ENCODE data around the gene NCBP3. TPM values are rescaled to one million over a fixed set of nuclear protein-coding genes. Genes with fewer than 3 reads are reported as not detected.
A peak's percentile ranks its signal among the peaks of the same experiment; 100 is the strongest.

NCBP3 gene
- total RNA-seq, 6 experiments from 2014 or later: 22.4 to 28.6 (median 25.3) TPM

DNA sequence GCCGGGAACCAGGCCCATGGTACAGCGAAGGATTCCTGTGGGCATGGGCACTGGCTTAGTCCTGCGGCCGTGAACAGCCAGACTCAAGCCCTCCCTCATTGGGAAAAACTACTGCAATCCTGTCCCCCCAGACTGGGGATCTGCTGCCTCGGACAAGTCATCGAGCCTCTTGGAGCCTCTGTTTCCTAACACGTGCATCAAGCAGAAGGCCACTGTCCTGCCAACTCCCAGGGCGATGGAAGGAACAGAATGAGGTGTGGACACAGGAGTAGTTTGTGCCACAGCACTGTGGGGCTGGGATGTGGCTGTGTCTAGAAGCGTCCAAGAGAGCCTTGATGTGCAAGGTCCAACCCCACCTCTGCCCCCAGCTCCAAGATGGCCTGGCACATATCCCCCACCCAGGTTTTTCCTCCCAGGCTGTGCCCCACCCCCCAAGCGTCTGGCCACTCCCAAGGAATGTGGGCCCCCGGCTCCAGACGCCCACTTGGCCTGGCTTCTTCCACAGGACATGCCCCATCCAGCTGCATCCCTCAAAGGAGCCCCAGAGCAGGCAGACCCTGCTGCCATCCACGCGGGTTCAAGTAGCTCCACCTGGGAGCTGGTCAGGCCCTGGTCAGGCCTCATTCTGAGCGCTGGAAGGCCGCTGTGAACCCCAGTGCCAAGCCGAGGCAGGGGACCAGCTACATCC is 43.4 kb upstream of the NCBP3 start:
- no peak for DNase-seq
- Mint-ChIP-seq H3K27me3 (ENCODE audit: insufficient read depth) (peaks cover 3% of the 10 kb centered on the region; the same call in 1 of the 2 replicates), H3K4me3 (peak overlapping the region; percentile 73), H3K9me3 (no peaks in the 10 kb centered on the region), H3K36me3 (ENCODE audit: low read depth) (no peaks in the 10 kb centered on the region), H3K4me1 (ENCODE audit: low read depth) (peaks cover 77% of the 10 kb centered on the region), H3K27ac (peak overlapping the region; percentile 98)
- no peak for TF ChIP-seq CTCF (IDR thresholded peaks at IDR 0.05)

GRCh38 chr17:3888343-3889171 is 42.5 kb upstream of the NCBP3 start:
- Mint-ChIP-seq H3K4me3 (peak overlapping the region; percentile 58), H3K27ac (peak overlapping the region; percentile 98), H3K9me3 (no peaks in the 10 kb centered on the region), H3K36me3 (ENCODE audit: low read depth) (no peaks in the 10 kb centered on the region), H3K4me1 (ENCODE audit: low read depth) (peaks cover 67% of the 10 kb centered on the region), H3K27me3 (ENCODE audit: insufficient read depth) (peaks cover 3% of the 10 kb centered on the region; the same call in 1 of the 2 replicates)
- no peak for TF ChIP-seq CTCF (IDR thresholded peaks at IDR 0.05)
- DNase-seq: peak; percentile 95

- no peak for DNase-seq
- TF ChIP-seq CTCF (IDR thresholded peaks at IDR 0.05): no peak
- no peak overlapping the region for H3K4me3 Mint-ChIP-seq
- H3K27ac Mint-ChIP-seq: peak overlapping the region; percentile 98
- no peaks in the 10 kb centered on the region for H3K36me3 Mint-ChIP-seq (ENCODE audit: low read depth)
- peaks cover 64% of the 10 kb centered on the region for H3K4me1 Mint-ChIP-seq (ENCODE audit: low read depth)
- H3K27me3 Mint-ChIP-seq (ENCODE audit: insufficient read depth): peaks cover 3% of the 10 kb centered on the region; the same call in 1 of the 2 replicates
- no peaks in the 10 kb centered on the region for H3K9me3 Mint-ChIP-seq
Measured at GRCh38 chr17:3887804-3888203, 41.8 kb upstream of the NCBP3 start.

GRCh38 chr17:3887394-3887793 is 41.3 kb upstream of the NCBP3 start:
- H3K27me3 Mint-ChIP-seq (ENCODE audit: insufficient read depth): peaks cover 3% of the 10 kb centered on the region; the same call in 1 of the 2 replicates

DNA sequence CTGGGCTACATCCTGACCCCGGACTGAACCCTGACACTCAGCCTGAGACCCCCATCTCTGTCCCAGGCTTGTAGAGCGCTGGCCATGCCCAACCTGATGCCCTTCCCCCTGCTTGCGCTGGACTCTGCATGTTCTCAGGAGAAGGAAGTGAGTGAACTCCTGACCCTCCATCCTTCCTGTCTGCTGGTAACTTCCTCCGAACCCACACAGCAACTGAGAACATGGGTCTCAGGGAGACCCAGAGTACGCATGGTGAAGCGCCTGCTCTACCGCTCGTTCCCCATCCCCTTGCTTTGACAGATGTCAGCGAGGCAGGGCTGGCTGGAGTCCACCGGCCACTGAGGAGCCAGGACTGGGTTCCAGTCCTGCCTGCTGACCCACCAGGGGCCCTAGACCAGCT is 40.7 kb upstream of the NCBP3 start:
- H3K4me3 Mint-ChIP-seq: no peak overlapping the region
- no peak for DNase-seq
- H3K4me1 Mint-ChIP-seq (ENCODE audit: low read depth): peaks cover 61% of the 10 kb centered on the region
- peaks cover 3% of the 10 kb centered on the region; the same call in 1 of the 2 replicates for H3K27me3 Mint-ChIP-seq (ENCODE audit: insufficient read depth)
- H3K27ac Mint-ChIP-seq: peak overlapping the region; percentile 98
- no peak for TF ChIP-seq CTCF (IDR thresholded peaks at IDR 0.05)
- no peaks in the 10 kb centered on the region for H3K9me3 Mint-ChIP-seq
- no peaks in the 10 kb centered on the region for H3K36me3 Mint-ChIP-seq (ENCODE audit: low read depth)

More at GRCh38 chr17:3887394-3887793, 41.3 kb upstream of the NCBP3 start:
- TF ChIP-seq CTCF (IDR thresholded peaks at IDR 0.05): no peak
- Mint-ChIP-seq H3K4me1 (ENCODE audit: low read depth) (peaks cover 64% of the 10 kb centered on the region), H3K27ac (peak overlapping the region; percentile 98), H3K36me3 (ENCODE audit: low read depth) (no peaks in the 10 kb centered on the region), H3K9me3 (no peaks in the 10 kb centered on the region), H3K4me3 (no peak overlapping the region)
- DNase-seq: no peak
